Stimulated activated CD4-positive, alpha-beta T cell treated with anti-CD3 and anti-CD28 coated beads, Interleukin-15, amount 100 ng/mL, for 24 hours (primary cell): ENCODE data around the gene CENPF.
"Not testable (repeated sequence)": the region's sequence is repeated elsewhere in the genome, so short reads cannot be mapped to it uniquely, and the experiment has no call there.

Source experiments
- DNase-seq: peaks from one replicate; pipeline ENCODE4 v3.0.0-alpha.2; 2020

CENPF gene

DNA sequence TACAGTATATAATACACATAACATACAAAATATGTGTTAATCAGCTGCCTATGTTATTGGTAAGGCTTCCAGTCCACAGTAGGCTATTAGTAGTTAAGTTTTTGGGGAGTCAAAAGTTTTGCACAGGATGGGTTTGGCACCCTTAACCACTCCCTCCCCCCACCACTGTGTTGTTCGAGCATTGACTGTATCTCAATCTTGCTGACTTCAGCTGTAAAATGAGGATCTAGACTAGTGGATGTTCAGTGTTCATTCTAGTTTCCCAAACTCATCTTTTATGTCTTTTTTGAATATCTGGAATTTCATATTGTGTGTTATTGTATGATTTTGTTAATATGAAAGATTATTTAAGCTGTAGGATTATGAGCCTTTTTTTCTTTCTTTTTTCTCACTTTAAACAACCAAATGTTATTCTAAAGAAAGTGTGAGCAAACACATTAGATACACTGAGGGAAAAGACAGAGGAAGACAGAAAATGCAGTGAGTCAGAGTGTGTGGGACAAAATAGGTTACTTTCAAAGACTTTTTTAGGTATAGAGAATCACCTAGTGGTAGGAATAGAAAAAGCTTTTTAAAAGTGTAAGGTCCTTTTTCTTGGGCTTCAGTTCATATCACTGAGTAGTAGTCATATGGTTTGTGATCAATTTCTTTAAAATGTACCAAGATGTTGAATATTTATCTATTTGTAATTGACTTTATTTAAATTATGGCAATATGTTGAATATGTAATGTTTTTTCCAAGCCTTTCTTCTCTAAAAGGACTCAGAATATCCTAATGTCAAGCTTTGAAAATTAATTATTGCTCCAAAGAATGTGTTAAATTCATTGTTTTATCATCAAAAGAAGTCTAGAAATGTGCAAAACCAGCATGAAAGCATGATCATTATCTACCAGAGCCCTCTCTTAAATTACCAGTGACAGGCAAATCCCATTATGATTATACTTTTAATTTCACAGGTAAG, 17.9 kb upstream of the CENPF start:
- no peak for DNase-seq

DNA sequence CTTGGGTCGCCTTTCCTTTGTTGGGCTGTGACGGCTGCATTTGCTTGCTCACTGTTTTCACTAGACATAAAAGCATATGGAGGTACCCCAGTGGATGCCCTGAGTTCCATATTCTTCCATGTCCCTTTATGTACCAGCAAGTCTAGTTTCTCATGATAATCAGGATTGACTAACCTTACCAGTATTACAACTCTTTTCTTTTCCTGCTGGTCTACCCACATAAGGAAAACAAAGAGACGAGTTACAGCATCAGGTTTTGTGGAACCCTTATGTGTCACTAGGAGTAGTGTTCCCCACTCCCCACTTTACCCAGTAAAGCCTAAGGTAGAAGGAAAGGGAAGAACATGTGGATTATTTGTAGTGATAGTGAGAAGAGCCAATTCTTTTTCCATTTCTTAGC, 16.4 kb upstream of the CENPF start:
- DNase-seq, result no peak

DNA sequence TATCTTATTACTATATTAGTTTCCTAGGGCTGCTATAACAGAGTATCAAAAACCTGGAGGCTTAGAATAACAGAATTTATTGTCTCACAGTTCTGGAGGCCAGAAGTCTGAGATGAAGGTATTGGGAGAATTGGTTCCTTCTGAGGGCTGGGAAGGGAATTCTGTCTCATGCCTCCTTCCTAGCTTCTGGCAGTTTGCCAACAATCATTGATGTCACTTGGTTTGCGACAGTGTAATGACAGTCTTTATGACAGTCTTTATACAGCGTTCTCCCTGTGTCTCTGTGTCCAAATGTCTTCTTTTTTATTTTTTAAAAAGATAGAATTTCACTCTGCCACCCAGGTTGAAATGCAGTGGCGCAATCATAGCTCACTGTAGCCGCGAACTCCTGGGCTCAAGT, 15.8 kb upstream of the CENPF start:
- no peak for DNase-seq

DNA sequence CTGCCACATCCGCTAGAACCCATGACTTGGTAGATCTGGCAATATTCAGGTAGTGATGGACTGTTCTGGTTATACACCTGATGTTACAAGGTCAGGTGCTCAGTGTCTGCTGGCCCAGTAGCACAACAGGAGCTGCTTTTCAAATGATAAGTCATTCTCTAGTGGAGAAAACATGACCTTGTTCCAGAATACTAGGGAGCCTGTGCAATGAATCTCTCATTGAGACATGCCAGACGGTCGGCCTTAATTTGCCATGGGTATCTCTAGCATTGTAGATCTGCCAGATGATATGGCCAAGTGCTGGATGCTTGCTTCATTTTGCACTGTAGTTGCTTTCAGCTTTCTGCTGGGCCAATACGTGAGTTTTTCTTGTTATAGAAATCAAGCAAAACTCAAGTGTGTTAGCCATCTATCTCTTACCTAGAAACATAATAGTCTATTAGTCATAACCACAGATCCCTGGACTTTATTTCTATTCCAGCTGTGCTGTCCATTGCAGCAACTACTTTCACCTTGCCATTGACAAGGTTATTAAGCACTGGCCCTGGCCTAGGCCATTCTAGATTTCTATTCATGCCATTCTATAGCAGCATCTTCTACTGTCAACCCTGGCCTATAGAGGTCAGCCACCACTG, 13.9 kb upstream of the CENPF start:
- DNase-seq, result no peak

DNA sequence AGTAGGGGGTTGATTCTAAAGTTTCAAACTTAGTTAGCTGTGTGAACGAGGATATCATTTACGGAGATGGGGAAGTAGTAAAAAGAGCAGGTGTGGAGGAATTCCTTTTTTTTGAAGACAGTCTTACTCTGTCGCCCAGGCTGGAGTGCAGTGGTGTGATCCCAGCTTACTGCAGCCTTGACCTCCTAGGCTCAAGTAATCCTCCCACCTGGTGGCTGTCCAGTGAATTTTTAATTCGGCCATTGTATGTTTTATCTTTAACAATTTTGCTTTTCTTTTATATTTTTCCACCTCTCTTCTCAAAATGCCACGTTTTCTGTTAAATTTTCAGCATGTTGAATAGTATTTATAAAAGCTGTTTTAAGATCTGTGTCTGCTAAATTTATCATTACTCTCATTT, 12.3 kb upstream of the CENPF start:
- no peak for DNase-seq

DNA sequence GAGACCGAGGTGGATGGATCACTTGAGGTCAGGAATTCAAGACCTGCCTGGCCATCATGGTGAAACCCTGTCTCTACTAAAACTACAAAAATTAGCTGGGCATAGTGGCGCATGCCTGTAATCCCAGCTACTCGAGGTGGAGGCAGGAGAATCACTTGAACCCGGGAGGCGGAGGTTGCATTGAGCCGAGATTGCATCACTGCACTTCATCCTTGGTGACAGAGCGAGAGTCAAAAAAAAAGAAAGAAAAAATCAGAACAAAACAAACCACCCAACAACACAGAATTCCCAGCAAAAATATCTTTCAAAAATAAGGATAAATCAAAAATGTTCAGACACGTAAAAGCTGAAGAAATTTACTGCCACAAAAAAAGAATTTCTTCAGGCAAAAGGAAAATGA, 11.1 kb upstream of the CENPF start:
- not testable (repeated sequence) for DNase-seq

DNA sequence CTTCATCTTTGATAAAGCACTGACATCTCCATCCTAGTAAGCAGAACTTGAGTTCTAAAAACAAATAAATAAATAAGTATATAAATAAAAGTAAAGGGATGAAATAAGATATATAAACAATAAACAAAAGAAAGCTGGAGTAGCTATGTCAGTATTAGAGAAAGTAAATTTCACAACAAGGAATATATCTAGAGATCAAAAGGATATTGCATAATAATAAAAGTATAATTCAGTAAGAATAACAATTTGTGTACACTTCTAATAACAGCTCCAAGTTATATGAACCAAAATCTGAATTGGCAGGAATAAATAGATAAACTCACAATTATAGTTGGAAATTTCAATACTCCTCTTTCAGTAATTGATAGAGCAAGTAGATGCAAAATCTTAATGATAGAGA, 9.8 kb upstream of the CENPF start:
- no peak for DNase-seq

DNA sequence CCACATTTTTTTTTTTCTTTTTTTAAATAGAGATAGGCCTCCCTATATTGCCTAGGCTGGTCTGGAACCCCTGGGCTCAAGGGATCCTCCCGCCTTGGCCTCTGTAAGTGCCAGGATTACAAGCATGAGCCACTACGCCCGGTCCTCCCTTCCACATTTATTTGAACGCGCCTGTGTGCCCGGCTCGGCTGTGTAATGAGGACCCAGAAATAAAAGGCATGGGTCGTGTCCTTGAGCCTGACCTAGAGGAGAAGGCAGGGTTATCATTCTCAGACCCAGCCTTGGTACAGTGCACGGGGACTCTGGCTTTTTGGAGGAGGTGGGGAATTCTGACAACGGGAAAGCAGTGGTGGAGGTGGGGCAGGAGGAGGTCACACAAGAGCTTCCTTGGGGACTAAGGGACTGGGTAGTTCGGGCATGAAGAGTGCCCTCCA, 841 bp downstream of the CENPF start:
- peak; percentile 16 for DNase-seq

DNA sequence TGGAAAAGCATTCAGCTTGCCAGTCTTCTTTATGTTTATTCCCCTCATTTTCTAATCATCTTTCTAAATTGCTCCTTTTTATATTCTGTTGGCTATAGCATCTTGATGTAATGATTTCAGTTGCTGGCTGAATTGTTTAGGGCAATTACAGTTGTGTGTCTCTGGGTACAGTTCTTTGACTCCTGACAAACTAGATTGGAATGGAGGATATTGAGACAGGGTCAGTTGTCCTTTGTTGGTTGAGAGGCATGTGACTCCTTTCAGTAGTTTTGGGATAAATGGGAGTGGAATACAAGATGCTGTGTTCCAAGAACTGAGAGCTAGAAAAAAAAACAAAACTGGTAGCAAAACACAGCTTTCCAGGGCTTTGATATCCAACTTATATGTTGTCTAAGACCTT, 1.5 kb downstream of the CENPF start:
- DNase-seq, result no peak

DNA sequence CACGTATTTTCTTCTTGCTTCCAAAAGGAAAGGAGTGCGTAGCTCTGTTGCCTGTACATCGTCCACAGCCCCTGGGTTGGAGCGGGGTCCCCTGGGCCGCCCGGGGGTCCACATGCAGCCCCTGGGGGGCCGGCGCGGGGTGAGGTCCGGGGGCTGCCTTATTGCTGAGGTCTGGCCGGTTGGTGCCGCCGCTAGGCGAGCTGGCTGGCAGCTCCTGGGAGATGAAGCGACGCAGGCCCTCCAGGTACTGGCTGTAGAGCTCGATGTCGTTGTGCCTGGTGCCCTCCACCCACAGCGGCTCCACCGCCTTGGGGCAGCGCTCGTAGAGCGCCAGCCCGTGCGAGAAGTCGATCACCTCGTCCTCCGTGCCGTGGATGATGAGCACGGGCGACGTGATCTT, 2.5 kb downstream of the CENPF start:
- DNase-seq, result not testable (repeated sequence)

DNA sequence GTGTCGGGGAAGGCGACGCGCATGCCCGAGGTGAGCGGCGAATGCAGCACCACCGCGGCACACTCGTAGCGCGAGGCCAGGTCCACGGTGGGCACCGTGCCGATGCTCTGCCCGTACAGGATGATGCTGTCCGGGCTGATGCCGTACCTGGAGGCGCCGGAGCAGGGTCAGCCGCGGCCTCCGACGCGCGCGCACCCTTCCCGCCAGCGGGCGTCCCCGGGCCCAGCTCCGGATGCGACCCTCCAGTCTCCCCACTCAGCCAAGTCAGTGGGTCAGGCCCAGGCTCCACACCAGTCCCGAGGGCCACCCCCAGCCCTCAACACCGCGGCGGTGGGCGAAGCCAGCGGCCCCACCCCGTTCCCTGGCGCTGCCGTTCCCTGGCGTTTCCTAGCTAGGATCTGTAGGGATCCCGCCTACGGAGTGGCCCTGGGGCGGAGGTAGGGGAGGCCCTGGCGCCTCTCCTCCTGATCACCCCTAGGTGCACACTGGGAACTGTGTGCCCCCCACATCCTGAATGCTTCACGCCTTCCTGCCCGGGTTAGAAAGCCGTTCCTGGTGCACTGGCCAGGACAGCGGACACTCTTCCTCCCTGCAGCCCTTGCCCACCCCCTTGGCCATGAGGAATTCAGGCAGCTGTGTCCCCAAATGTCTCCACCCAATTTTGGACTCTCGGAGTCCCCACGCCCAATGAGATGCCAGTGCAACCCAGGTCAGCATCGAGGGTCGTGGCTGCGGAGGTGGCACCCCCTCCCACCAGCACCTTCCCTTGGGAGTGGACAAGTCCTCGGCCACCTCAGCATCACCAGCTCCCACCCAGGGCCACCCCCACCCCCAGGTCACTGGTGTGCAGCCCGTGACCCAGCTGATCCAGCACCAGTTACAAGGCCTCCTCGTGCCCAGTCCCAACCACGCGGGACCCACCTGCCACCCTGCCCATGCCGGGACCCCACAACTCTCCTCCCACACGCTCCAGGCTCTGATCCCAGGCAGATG, 3.2 kb downstream of the CENPF start:
- not testable (repeated sequence) for DNase-seq

DNA sequence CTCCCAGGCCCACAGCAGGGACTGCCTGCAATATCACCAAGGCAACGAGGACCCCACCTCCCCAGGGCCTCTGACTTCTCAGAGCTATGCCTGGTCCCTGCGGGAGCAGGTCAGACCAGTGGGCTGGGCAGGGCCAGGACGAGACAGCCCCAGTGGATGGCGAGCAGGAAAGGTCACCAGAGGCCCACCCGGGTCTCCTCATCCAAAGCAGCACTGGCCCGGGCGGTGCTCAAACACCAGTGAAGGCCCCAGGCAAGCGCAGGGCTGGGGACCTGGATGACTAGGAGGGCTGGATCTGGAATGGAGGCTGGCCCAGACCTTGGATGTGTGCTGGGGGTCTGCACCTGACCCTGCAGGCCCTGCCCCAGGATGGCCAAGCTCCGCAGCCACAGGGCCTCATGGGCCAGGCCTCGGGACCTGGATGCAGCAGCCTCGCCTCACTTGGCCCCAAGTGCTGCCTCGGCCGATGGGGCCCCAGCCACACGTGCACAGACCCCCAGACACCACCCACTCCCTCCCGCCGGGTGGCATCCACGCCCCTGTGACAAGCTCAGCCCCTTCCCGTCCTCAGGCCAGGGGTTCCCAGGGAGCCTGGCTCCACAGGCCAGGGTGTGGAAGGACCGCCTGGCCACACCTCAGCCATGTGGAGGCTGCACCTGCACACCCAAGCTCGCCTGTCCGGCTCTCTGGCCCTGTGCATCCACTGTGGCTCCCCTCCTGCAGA, 4.7 kb downstream of the CENPF start:
- DNase-seq, result not testable (repeated sequence)

DNA sequence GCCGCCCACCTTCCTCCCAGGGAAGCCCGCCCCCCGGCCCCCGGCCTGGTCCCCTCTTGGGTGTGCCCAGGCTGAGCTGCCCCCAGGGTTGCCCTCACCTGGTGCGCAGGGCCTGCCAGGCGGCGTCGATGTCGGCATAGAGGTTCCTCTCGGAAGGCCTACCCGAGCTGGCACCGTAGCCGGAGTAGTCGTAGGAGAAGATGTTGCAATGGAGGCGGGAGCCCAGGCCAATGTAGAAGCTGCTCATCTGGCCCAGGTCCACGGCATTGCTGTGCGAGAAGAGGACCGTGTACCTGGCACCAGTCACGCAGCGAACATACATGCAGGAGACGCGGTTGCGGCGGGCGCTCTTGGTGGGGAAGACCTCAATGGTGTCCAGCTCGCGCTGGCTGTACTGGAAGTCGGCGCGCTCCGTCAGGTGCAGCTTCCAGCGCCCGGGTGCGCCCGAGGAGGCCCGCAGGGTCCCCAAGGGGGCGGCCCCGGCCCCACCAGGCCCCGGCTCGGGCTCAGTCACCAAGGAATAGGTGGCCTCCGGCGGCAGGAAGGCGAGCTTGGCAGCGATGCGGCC, 5.3 kb downstream of the CENPF start:
- DNase-seq, result not testable (repeated sequence)

DNA sequence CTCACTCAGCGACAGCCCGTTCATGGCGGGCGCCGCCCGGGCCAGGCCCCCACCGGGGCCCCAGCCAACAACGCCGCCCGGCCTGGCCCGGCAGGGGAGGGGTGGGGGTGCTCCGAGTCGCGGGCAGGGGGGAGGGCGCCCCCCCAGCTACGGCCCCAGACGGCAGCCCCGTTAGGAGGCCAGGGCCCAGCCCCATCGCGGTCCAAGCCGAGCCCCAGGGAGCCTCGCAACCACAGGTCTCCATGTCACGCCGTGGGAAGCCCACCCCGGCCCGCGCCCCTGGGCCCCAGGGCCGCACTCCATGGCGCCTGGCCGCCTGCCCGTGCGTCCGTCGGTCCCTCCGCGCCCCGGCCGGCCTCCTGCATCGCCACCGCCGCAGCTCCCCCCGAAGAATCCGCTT, 5.8 kb downstream of the CENPF start:
- not testable (repeated sequence) for DNase-seq

DNA sequence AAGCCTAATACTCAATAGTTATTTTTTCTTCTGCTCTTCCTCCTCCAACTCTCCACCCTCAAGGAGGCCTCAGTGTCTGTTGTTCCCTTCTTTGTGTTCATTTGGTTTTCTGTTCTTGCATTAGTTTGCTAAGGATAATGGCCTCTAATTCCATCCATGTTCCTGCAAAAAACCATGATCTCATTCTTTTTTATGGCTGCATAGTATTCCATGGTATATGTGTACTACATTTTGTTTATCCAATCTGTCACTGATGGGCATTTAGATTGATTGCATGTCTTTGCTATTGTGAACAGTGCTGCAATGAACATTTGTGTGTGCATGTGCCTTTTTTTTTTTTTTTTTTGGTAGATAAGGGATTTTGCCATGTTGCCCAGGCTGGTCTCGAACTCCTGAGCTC, 6.7 kb downstream of the CENPF start:
- no peak for DNase-seq

DNA sequence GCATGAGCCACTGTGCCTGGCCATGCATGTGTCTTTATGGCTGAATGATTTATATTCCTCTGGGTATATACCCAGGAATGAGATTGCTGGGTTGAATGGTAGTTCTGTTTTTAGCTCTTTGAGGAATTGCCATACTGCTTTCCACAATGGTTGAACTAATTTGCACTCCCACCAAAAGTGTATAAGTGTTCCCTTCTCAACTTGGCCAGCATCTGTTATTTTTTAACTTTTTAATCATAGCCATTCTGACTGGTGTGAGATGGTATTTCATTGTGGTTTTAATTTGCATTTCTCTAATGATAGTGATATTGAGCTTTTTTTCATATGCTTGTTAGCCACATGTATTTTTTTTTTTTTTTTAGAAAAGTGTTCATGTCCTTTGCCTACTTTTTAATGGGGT, 7.1 kb downstream of the CENPF start:
- not testable (repeated sequence) for DNase-seq

DNA sequence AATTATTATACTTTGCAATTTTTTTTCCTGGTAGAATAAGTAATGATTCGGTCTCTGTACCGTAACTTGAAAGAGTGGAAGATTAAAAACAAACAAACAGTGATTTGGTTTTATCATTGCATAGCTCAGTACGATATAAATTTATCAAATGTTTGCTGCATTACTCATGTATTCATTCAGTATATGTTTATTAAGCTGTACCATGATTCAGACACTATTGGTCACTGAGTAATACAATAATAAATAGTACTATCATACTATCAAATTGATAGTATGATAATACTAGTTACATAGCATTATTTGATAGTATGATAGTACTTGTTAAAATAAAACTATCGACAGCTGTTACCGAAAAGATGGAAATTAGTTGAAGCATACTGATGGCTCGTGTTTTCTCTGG, 12.1 kb downstream of the CENPF start:
- DNase-seq, result no peak

DNA sequence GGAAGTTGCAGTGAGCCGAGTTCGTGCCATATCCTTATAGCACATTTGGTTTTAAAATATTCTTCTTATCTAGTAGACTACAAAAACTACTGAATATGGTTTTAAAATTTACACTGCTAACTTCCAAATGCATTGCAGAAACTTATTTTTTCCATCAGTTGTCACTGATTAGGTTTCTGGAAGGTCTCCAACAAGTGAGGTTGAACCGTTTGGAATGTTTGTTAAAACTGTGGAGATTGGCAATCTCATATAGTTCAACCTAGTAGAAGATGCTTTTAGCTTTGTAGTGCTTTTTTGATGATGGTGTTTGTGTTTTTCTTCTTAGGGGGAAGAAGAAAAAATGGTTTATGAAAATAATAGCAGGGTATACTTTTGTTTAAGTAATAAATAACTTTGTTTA, 12.9 kb downstream of the CENPF start:
- no peak for DNase-seq

DNA sequence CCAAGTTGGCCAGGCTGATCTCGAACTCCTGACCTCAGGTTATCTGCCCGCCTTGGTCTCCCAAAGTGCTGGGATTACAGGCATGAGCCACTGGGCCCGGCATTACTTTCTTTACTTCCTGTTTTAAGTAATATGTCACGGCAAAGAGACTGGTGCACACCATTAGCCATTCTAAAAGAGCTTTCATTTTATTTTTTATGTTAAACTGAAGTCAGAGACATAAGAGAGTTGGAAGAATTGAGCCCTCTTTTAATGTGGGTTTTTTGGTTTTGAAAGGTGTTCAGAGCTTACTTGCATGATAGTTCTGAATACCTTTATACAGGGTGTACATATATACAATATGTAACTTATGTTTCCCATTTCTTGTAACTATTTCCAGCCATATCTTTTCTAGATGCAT, 14.3 kb downstream of the CENPF start:
- DNase-seq, result no peak

DNA sequence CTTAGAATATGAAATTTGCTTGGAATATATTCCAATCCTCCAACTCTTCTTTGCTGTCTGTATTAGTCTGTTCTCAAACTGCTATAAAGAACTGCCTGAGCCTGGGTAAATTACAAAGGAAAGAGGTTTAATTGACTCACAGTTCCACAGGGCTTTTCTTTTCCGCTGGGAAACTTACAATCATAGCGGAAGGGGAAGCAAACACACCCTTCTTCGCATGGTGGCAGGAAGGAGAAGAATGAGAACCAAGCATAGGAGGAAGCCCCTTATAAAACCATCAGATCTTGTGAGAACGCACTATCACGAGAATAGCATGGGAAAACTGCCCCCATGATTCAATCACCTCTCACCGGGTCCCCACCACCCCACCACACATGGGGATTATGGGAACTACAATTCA, 14.8 kb downstream of the CENPF start:
- DNase-seq, result no peak

DNA sequence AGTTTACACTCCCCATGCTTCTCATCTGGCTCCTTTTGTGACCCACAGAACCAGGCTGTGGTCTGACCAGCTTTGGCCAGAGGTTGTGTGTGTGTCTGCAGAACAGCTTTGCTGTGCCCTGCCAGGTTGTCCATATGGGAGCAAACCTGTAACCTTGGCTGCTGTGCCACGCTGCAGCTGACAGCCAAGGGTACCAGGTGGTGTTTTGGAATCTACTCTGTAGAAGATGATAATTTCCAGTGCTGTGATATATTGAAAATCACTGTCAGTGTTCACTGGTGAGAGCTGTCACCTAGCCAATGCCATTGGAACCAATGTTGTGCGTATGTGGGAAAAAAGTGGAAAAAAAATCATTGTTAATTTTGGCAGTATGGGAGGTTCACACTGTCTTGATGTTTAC, 18.2 kb downstream of the CENPF start:
- no peak for DNase-seq

DNA sequence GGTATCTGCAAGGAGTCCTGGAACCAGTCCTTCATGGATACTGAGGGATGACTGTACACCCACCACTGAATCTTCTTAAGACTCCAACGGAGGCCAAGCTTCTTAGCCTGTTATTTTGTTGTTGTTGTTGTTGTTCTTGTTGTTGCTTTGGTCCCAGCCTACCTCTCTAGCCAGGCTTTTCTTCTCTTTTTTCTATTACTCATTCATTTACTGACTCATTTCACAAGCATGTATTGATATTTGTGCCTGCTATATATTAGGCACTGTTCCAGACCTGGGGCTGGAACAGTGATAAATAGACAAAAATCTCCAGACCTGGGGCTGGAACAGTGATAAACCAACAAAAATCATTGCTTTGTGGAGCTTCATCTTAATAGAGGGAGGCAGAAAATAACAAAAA, 20.4 kb downstream of the CENPF start:
- DNase-seq, result no peak
